Panc1 (cell line): ENCODE measurements around the gene VARS1. TPM values are rescaled to one million over a fixed set of nuclear protein-coding genes. Genes with fewer than 3 reads are reported as not detected.

Experiments
- ATAC-seq: fragments of 200-7000 bp; cut with Tn5 transposase; 2 replicates; pipeline ENCODE4 v1.9.1; 2020; ENCODE audit warnings: mild to moderate bottlenecking, moderate library complexity
- BruUV-seq: library from RNA; stranded (reverse); fragments of 400-500 nt; replicated peaks from 2 replicates; lab custom pipeline; 2021; lab: Mats Ljungman, UMichigan
- CTCF ChIA-PET: fragments of 300-600 bp; sonication (Branson Sonifier 250); formaldehyde crosslinking; loops from one replicate; lab custom pipeline; 2022; ENCODE audit warnings: antibody characterized with exemption; lab: Charles Lee
- POLR2A ChIA-PET: fragments of 300-600 bp; sonication (Branson Sonifier 250); formaldehyde crosslinking; loops from one replicate; lab custom pipeline; 2022; ENCODE audit warnings: antibody characterized with exemption; lab: Charles Lee
- DNase-seq: peaks from one replicate; pipeline ENCODE4 v3.0.0-alpha.2; 2010; ENCODE audit warnings: low read depth, low spot score
- H3K27ac ChIP-seq: 2 replicates; pipeline ENCODE4 v1.5.1; 2011; ENCODE audit warnings: mild to moderate bottlenecking, low read length, inconsistent platforms
- H3K27me3 ChIP-seq: fragments of 200-500 bp; sonication (Bioruptor generic); 2 replicates; pipeline ENCODE4 v1.6.0; 2014; ENCODE audit warnings: low read length, inconsistent platforms; ENCODE audit not compliant: control insufficient read depth, insufficient read depth
- H3K36me3 ChIP-seq: fragments of 200-500 bp; sonication (Bioruptor generic); 2 replicates; pipeline ENCODE4 v1.5.1; 2014; ENCODE audit warnings: inconsistent platforms, mild to moderate bottlenecking, low read length, moderate library complexity; ENCODE audit not compliant: control insufficient read depth, insufficient read depth
- H3K4me1 ChIP-seq: 2 replicates; pipeline ENCODE4 v1.5.1; 2011; ENCODE audit warnings: inconsistent platforms, mild to moderate bottlenecking, low read length, moderate library complexity; ENCODE audit not compliant: control insufficient read depth, insufficient read depth
- H3K4me3 ChIP-seq, 2 experiments: 2 replicates each; pipeline ENCODE4 v1.5.1; 2011 to 2012; ENCODE audit warnings: low read depth in 2 of 2, low read length in 2 of 2, mild to moderate bottlenecking in 2 of 2, inconsistent platforms in 1 of 2, moderate library complexity in 1 of 2
- H3K9me3 ChIP-seq: fragments of 200-500 bp; sonication (Bioruptor generic); 2 replicates; pipeline ENCODE4 v1.5.1; 2014; ENCODE audit warnings: low read depth, mild to moderate bottlenecking, inconsistent platforms, low read length, moderate library complexity; ENCODE audit not compliant: control insufficient read depth, insufficient read depth
- CTCF ChIP-seq: fragments of 450-650 bp; IDR thresholded peaks from 2 replicates; pipeline ENCODE4 v1.5.1; 2017; ENCODE audit warnings: mild to moderate bottlenecking
- POLR2AphosphoS5 ChIP-seq: IDR thresholded peaks from 2 replicates; pipeline ENCODE4 v1.6.1; 2012; ENCODE audit warnings: mild to moderate bottlenecking, low read depth, low read length, moderate library complexity
- REST ChIP-seq, 2 experiments: IDR thresholded peaks; 2 replicates each; pipeline ENCODE4 v1.6.1; 2011 to 2012; ENCODE audit warnings: low read depth in 2 of 2, control low read depth in 1 of 2, low read length in 1 of 2, mild to moderate bottlenecking in 1 of 2, moderate library complexity in 1 of 2; ENCODE audit not compliant: insufficient read depth in 1 of 2
- SIN3A ChIP-seq: IDR thresholded peaks from 2 replicates; pipeline ENCODE4 v1.6.1; 2012; ENCODE audit warnings: low read depth, mild to moderate bottlenecking, low read length, moderate library complexity, borderline replicate concordance; ENCODE audit not compliant: insufficient read depth
- TCF7L2 ChIP-seq: IDR thresholded peaks from 2 replicates; pipeline ENCODE4 v1.6.1; 2011; ENCODE audit warnings: mild to moderate bottlenecking, low read depth, low read length, inconsistent platforms
- in situ Hi-C: cut with HindIII; loops from 2 replicates; pipeline ENCODE4 v1.10.0; 2016; ENCODE audit warnings: low sequenced_read_pairs, low pct_unique_long_range_greater_than_20kb
- intact Hi-C: fragments of 100-400 bp; cut with micrococcal nuclease; formaldehyde crosslinking; loops from one replicate; pipeline ENCODE4 v1.10.0; 2022; ENCODE audit not compliant: unreplicated experiment
- total RNA-seq: library from RNA; stranded (reverse); gene quantifications from one replicate; pipeline ENCODE4 v1.2.1, GENCODE V29; 2021; ENCODE audit not compliant: unreplicated experiment

The VARS1 gene
- total RNA-seq, 1 experiment from 2014 or later = 229 TPM

- no peaks in the 10 kb centered on the region for H3K36me3 ChIP-seq
- H3K9me3 ChIP-seq = no peaks in the 10 kb centered on the region
- in situ Hi-C loops (no loop called here), intact Hi-C loops (loop anchor here (10.0 kb wide), 1 partner anchor 46 kb away; the partner anchor contains the start of gene HSPA1B)
- no TSS peak for BruUV-seq
- no peaks in the 10 kb centered on the region for H3K27me3 ChIP-seq
- H3K27ac ChIP-seq = no peak overlapping the region
- CTCF ChIA-PET = interaction anchor here (0.6 kb wide), 1 partner anchor 11 kb away, joined by 5 read pairs; no protein-coding TSS in a partner anchor
- POLR2A ChIA-PET = interaction anchor here (0.6 kb wide), 2 partner anchors 16 to 49 kb away, joined by 5 to 6 read pairs; no protein-coding TSS in a partner anchor
- TF ChIP-seq CTCF (no peak), SIN3A (no peak), TCF7L2 (no peak), REST (IDR thresholded peaks at IDR 0.05; ENCODE audit: insufficient read depth in 1 of 2, low read depth in 2 of 2, low read length in 1 of 2) (no peak), POLR2AphosphoS5 (no peak)
- no peak for DNase-seq
- no peak overlapping the region for H3K4me3 ChIP-seq
- H3K4me1 ChIP-seq = peaks cover 31% of the 10 kb centered on the region
- no peak for ATAC-seq
These were observed 16.3 kb downstream of the VARS1 start for GRCh38 chr6:31778999-31779885.

- ChIA-PET CTCF (interaction anchor here (0.6 to 1.3 kb wide), 2 partner anchors 9 to 13 kb away, joined by 3 to 10 read pairs; no protein-coding TSS in a partner anchor), POLR2A (interaction anchor here (0.6 to 1.2 kb wide), 2 partner anchors 13 to 17 kb away, joined by 4 to 6 read pairs; no protein-coding TSS in a partner anchor)
- no peak for DNase-seq
- Histone ChIP-seq H3K27me3 (no peaks in the 10 kb centered on the region), H3K4me1 (peaks cover 31% of the 10 kb centered on the region), H3K36me3 (no peaks in the 10 kb centered on the region), H3K27ac (peak overlapping the region; percentile 74), H3K9me3 (no peaks in the 10 kb centered on the region), H3K4me3 (no peak overlapping the region)
- no peak for ATAC-seq
- intact Hi-C loops = loop anchor here (10.0 kb wide), 1 partner anchor 47 kb away; the partner anchor contains the start of gene HSPA1B
- BruUV-seq = TSS peak; percentile 59
- TF ChIP-seq TCF7L2 (no peak), POLR2AphosphoS5 (no peak), REST (IDR thresholded peaks at IDR 0.05; ENCODE audit: insufficient read depth in 1 of 2, low read depth in 2 of 2, low read length in 1 of 2) (no peak), SIN3A (no peak), CTCF (no peak)
- in situ Hi-C loops = no loop called here
These were observed 17.4 kb downstream of the VARS1 start for GRCh38 chr6:31778193-31778592.
